Endothelial cell of umbilical vein (primary cell): Measurements from ENCODE around the gene DLX1. TPM values are rescaled to one million over a fixed set of nuclear protein-coding genes. Genes with fewer than 3 reads are reported as not detected.

ENCODE experiments used
- BruUV-seq: library from RNA; stranded (reverse); fragments of 400-500 nt; replicated peaks from 2 replicates; lab custom pipeline; 2021; lab: Mats Ljungman, UMichigan
- CTCF ChIA-PET: fragments of 300-600, 350-600 bp; sonication (Branson Sonifier 250); formaldehyde crosslinking; loops from one replicate; lab custom pipeline; 2021; ENCODE audit warnings: antibody characterized with exemption, inconsistent platforms; lab: Charles Lee
- POLR2A ChIA-PET: fragments of 300-600, 350-600 bp; sonication (Branson Sonifier 250); formaldehyde crosslinking; loops from one replicate; lab custom pipeline; 2021; ENCODE audit warnings: antibody characterized with exemption, inconsistent platforms; lab: Charles Lee
- DNase-seq: peaks from one replicate; pipeline ENCODE4 v3.0.0-alpha.2; 2011; ENCODE audit warnings: low read depth, low spot score
- FAIRE-seq: peaks from 2 replicates; lab custom pipeline; 2011; peaks lifted over from hg19 to GRCh38; lab: Jason Lieb, UNC
- H2AFZ ChIP-seq: 2 replicates; pipeline ENCODE4 v1.6.0; 2012; ENCODE audit warnings: low read depth, low read length, control low read depth, inconsistent platforms
- H3K27ac ChIP-seq: 2 replicates; pipeline ENCODE4 v1.5.1; 2011; ENCODE audit warnings: low read depth, mild to moderate bottlenecking, control low read depth, low read length, moderate library complexity; ENCODE audit not compliant: insufficient read depth
- H3K27me3 ChIP-seq, 2 experiments: 2 replicates each; pipeline versions ENCODE4 v1.6.0 to v1.6.1; 2011; ENCODE audit warnings: low read length in 2 of 2, mixed read lengths in 1 of 2; ENCODE audit not compliant: control insufficient read depth in 2 of 2, insufficient read depth in 2 of 2
- H3K36me3 ChIP-seq, 2 experiments: 2 replicates in 1 of 2; 3 replicates in 1 of 2; pipeline ENCODE4 v1.5.1; 2011; ENCODE audit warnings: low read length in 2 of 2, mild to moderate bottlenecking in 1 of 2, moderate library complexity in 1 of 2; ENCODE audit not compliant: control insufficient read depth in 2 of 2, insufficient read depth in 2 of 2; ENCODE audit errors: extremely low read depth in 1 of 2
- H3K4me1 ChIP-seq: 3 replicates; pipeline ENCODE4 v1.5.1; 2011; ENCODE audit warnings: mild to moderate bottlenecking, low read length; ENCODE audit not compliant: control insufficient read depth, insufficient read depth; ENCODE audit errors: extremely low read depth
- H3K4me2 ChIP-seq: 2 replicates; pipeline ENCODE4 v1.6.1; 2011; ENCODE audit warnings: low read length, control low read depth, mixed read lengths; ENCODE audit not compliant: insufficient read depth
- H3K4me3 ChIP-seq, 3 experiments: fragments of 200-600 bp in 1 of 3; sonication (generic), shearing (Covaris generic) in 1 of 3; replicated peaks in 1 of 3; 2 replicates each; pipeline ENCODE4 v1.5.1; 2011 to 2016; ENCODE audit warnings: control low read depth in 3 of 3, low read length in 3 of 3, mild to moderate bottlenecking in 2 of 3, inconsistent platforms in 1 of 3, low read depth in 1 of 3, moderate library complexity in 1 of 3; ENCODE audit not compliant: insufficient read depth in 1 of 3
- H3K79me2 ChIP-seq: 2 replicates; pipeline ENCODE4 v1.6.0; 2012; ENCODE audit warnings: low read length, inconsistent platforms; ENCODE audit not compliant: control insufficient read depth, insufficient read depth
- H3K9ac ChIP-seq: replicated peaks from 2 replicates; pipeline ENCODE3; 2011; ENCODE audit warnings: low read length, control low read depth; ENCODE audit not compliant: insufficient read depth; ENCODE audit errors: extremely low read depth
- H3K9me1 ChIP-seq: replicated peaks from 3 replicates; pipeline ENCODE4 v1.6.0; 2011; ENCODE audit warnings: mild to moderate bottlenecking, low read length; ENCODE audit not compliant: control insufficient read depth, insufficient read depth; ENCODE audit errors: extremely low read depth
- H3K9me3 ChIP-seq: replicated peaks from 2 replicates; pipeline ENCODE4 v1.5.1; 2012; ENCODE audit warnings: low read length, inconsistent platforms; ENCODE audit not compliant: control insufficient read depth, insufficient read depth
- H4K20me1 ChIP-seq: replicated peaks from 2 replicates; pipeline ENCODE3; 2011; ENCODE audit warnings: mild to moderate bottlenecking, low read length; ENCODE audit not compliant: control insufficient read depth, insufficient read depth; ENCODE audit errors: extremely low read depth
- EZH2 ChIP-seq: IDR thresholded peaks from 2 replicates; pipeline ENCODE4 v1.6.1; 2012; ENCODE audit warnings: borderline replicate concordance, low read depth, mild to moderate bottlenecking, moderate library complexity, low read length, inconsistent platforms; ENCODE audit not compliant: severe bottlenecking
- JUN ChIP-seq: IDR thresholded peaks from 2 replicates; pipeline ENCODE4 v1.6.1; 2011; ENCODE audit warnings: borderline replicate concordance, low read depth; ENCODE audit not compliant: insufficient read length, insufficient read depth
- POLR2A ChIP-seq: IDR thresholded peaks from 2 replicates; pipeline ENCODE4 v1.6.1; 2012; ENCODE audit warnings: low read depth, mild to moderate bottlenecking, control low read depth, low read length
- dilution Hi-C: fragments of 300-500 bp; cut with MboI; formaldehyde crosslinking; loops from one replicate; pipeline ENCODE4 v1.15.0; 2019; ENCODE audit warnings: low sequenced_read_pairs; ENCODE audit not compliant: extremely low pct_ligation_motif_present
- intact Hi-C: fragments of 100-400 bp; cut with micrococcal nuclease; formaldehyde crosslinking; loops from one replicate; pipeline ENCODE4 v1.10.0; 2022
- polyA plus RNA-seq, 4 experiments: library from polyadenylated mRNA; depleted of rRNA in 3 of 4; stranded (reverse) in 3 of 4; unstranded in 1 of 4; fragments of >200 nt; gene quantifications; 2 replicates each; pipeline versions ENCODE4 v1.2.1 to v1.2.3, GENCODE V29; 2011 to 2012; ENCODE audit warnings: missing spikeins in 1 of 4
- total RNA-seq: library from RNA; stranded (reverse); gene quantifications from 2 replicates; pipeline ENCODE4 v1.2.3, GENCODE V29; 2021
- TF ChIP-seq, protein P1 (sequence below), 2 donors: IDR thresholded peaks; 1 replicate in 1 of 2; 2 replicates in 1 of 2; pipeline ENCODE4 v1.5.1; 2011; ENCODE audit warnings: low read length in 2 of 2, mild to moderate bottlenecking in 2 of 2, moderate library complexity in 2 of 2, control low read depth in 1 of 2, inconsistent platforms in 1 of 2, low read depth in 1 of 2; ENCODE audit not compliant: insufficient read depth in 1 of 2; ENCODE audit errors: extremely low read depth in 1 of 2

DLX1 gene
- total and polyA plus RNA-seq, 2 donors (not counting 3 experiments of a cell fraction or from before 2014, with no cell fraction given), result 0.12 TPM; not detected in 1

- Histone ChIP-seq H3K27me3 (peaks cover 32 to 55% of the 10 kb centered on the region in 2 experiments), H3K9me1 (no peaks in the 10 kb centered on the region), H3K4me3 (peak overlapping the region in 2 of 3 experiments; percentile 28 to 60), H3K27ac (no peak overlapping the region), H3K4me2 (peak overlapping the region; percentile 87), H2AFZ (peak overlapping the region; percentile 84), H3K4me1 (peaks cover 33% of the 10 kb centered on the region), H3K9me3 (no peaks in the 10 kb centered on the region), H3K36me3 (no peaks in the 10 kb centered on the region), H4K20me1 (no peaks in the 10 kb centered on the region), H3K79me2 (no peaks in the 10 kb centered on the region), H3K9ac (no peak overlapping the region)
- no peak for DNase-seq
- ChIA-PET CTCF (interaction anchor here (0.9 to 8.6 kb wide), 18 partner anchors 8 to 532 kb away, joined by 3 to 193 read pairs (median 6); partner anchors contain the start of genes DLX1 and DYNC1I2), POLR2A (no interaction called here)
- intact Hi-C loops (loop anchor here (10.0 kb wide), 2 partner anchors 211 to 1131 kb away; partner anchors contain the start of gene SLC25A12), dilution Hi-C loops (no loop called here)
- TF ChIP-seq EZH2, result peak; percentile 77
- TF ChIP-seq POLR2A, result no peak
- BruUV-seq, result no TSS peak
- FAIRE-seq, result peak; percentile 4
These were observed 20.3 kb downstream of the DLX1 start for GRCh38 chr2:172105471-172106107.

- ChIA-PET POLR2A (no interaction called here), CTCF (interaction anchor here (0.6 to 8.6 kb wide), 31 partner anchors 9 to 1134 kb away, joined by 3 to 193 read pairs (median 4); partner anchors contain the start of genes DYNC1I2, HAT1 and SLC25A12)
- Histone ChIP-seq H3K9me3 (no peaks in the 10 kb centered on the region), H3K9ac (peak overlapping the region; percentile 10), H4K20me1 (no peaks in the 10 kb centered on the region), H3K9me1 (no peaks in the 10 kb centered on the region), H3K79me2 (no peaks in the 10 kb centered on the region), H3K27ac (no peak overlapping the region), H3K36me3 (no peaks in the 10 kb centered on the region), H3K27me3 (peaks cover 24 to 47% of the 10 kb centered on the region in 2 experiments), H3K4me3 (peak overlapping the region; percentile 28 to 60 (median 28)), H3K4me2 (peak overlapping the region; percentile 87), H3K4me1 (peaks cover 33% of the 10 kb centered on the region), H2AFZ (peak overlapping the region; percentile 84)
- FAIRE-seq (peak; percentile 85), DNase-seq (peak; percentile 49)
- peak; percentile 56 for TF ChIP-seq EZH2
- TF ChIP-seq, protein P1, sequence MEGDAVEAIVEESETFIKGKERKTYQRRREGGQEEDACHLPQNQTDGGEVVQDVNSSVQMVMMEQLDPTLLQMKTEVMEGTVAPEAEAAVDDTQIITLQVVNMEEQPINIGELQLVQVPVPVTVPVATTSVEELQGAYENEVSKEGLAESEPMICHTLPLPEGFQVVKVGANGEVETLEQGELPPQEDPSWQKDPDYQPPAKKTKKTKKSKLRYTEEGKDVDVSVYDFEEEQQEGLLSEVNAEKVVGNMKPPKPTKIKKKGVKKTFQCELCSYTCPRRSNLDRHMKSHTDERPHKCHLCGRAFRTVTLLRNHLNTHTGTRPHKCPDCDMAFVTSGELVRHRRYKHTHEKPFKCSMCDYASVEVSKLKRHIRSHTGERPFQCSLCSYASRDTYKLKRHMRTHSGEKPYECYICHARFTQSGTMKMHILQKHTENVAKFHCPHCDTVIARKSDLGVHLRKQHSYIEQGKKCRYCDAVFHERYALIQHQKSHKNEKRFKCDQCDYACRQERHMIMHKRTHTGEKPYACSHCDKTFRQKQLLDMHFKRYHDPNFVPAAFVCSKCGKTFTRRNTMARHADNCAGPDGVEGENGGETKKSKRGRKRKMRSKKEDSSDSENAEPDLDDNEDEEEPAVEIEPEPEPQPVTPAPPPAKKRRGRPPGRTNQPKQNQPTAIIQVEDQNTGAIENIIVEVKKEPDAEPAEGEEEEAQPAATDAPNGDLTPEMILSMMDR (IDR thresholded peaks at IDR 0.05; ENCODE audit: extremely low read depth in 1 of 2, insufficient read depth in 1 of 2, low read depth in 1 of 2, low read length in 2 of 2), result peak; percentile 33 to 68
- TF ChIP-seq JUN, result no peak
- intact Hi-C loops, result loop anchor here (10.0 kb wide), 2 partner anchors 212 to 1132 kb away; partner anchors contain the start of gene SLC25A12
- BruUV-seq, result no TSS peak
- dilution Hi-C loops, result no loop called here
These were observed 21.0 kb downstream of the DLX1 start for GRCh38 chr2:172106108-172106961.
